Measurements from ENCODE around the gene BLNK. TPM values are rescaled to one million over a fixed set of nuclear protein-coding genes. Genes with fewer than 3 reads are reported as not detected.

BLNK gene
- total and polyA plus RNA-seq, 2 experiments from 2014 or later = 0.11 TPM; not detected in 1

GRCh38 chr10:96290368-96291133 lies 19.2 kb upstream of the BLNK start (continued):
- no peak for TF ChIP-seq REST (IDR thresholded peaks at IDR 0.05; ENCODE audit: unreplicated experiment)
- no peak for TF ChIP-seq EZH2 (IDR thresholded peaks at IDR 0.05; ENCODE audit: low read depth, unreplicated experiment)
- no peak for TF ChIP-seq ZNF331 (CRISPR knock-in tag; IDR thresholded peaks at IDR 0.05; ENCODE audit: low read depth)
- TF ChIP-seq NANOG (IDR thresholded peaks at IDR 0.05; ENCODE audit: borderline replicate concordance) = no peak
- no peak for TF ChIP-seq EZH2phosphoT487 (IDR thresholded peaks at IDR 0.05; ENCODE audit: unreplicated experiment)
- no peak for TF ChIP-seq JUNB (IDR thresholded peaks at IDR 0.05; ENCODE audit: unreplicated experiment)
- no peak for TF ChIP-seq STAT1 (IDR thresholded peaks at IDR 0.05; ENCODE audit: unreplicated experiment)
- TF ChIP-seq CREB1 (CRISPR knock-in tag; IDR thresholded peaks at IDR 0.05; ENCODE audit: low read depth) = no peak
- no peak for TF ChIP-seq ETS1 (IDR thresholded peaks at IDR 0.05)
- no peak for TF ChIP-seq POLR2AphosphoS5 (IDR thresholded peaks at IDR 0.05; ENCODE audit: low read depth)

- DNase-seq (ENCODE audit: low spot score) = no peak
- Mint-ChIP-seq H3K4me3 (no peak overlapping the region), H3K36me3 (ENCODE audit: low read depth) (no peaks in the 10 kb centered on the region)
- TF ChIP-seq EZH2 (IDR thresholded peaks at IDR 0.05; ENCODE audit: low read depth, unreplicated experiment) (no peak), ZNF331 (CRISPR knock-in tag; IDR thresholded peaks at IDR 0.05; ENCODE audit: low read depth) (no peak), ZNF114 (CRISPR knock-in tag; IDR thresholded peaks at IDR 0.05) (no peak), EZH2phosphoT487 (IDR thresholded peaks at IDR 0.05; ENCODE audit: unreplicated experiment) (no peak), STAT1 (IDR thresholded peaks at IDR 0.05; ENCODE audit: unreplicated experiment) (no peak), JUNB (IDR thresholded peaks at IDR 0.05; ENCODE audit: unreplicated experiment) (no peak), CTCF (conservative IDR thresholded peaks at IDR 0.05; ENCODE audit: low read depth in 2 of 2) (no peak), NANOG (IDR thresholded peaks at IDR 0.05; ENCODE audit: borderline replicate concordance) (no peak), REST (IDR thresholded peaks at IDR 0.05; ENCODE audit: unreplicated experiment) (no peak), ETS1 (IDR thresholded peaks at IDR 0.05) (no peak), CREB1 (CRISPR knock-in tag; IDR thresholded peaks at IDR 0.05; ENCODE audit: low read depth) (no peak)
Observed at GRCh38 chr10:96289218-96289910, 18.0 kb upstream of the BLNK start.

More at GRCh38 chr10:96289218-96289910, 18.0 kb upstream of the BLNK start:
- ATAC-seq = no peak
- Histone ChIP-seq H2AFZ (no peak overlapping the region), H3K4me2 (no peak overlapping the region), H3K9me2 (ENCODE audit: insufficient read depth) (peaks cover 5% of the 10 kb centered on the region), H3K4me3 (no peak overlapping the region), H3K79me2 (replicated peaks; ENCODE audit: insufficient read depth) (no peaks in the 10 kb centered on the region), H3K27ac (ENCODE audit: low read depth) (no peak overlapping the region), H3K4me1 (ENCODE audit: insufficient read depth) (no peaks in the 10 kb centered on the region; the same call in none of the 2 replicates), H3K36me3 (ENCODE audit: insufficient read depth) (no peaks in the 10 kb centered on the region), H4K20me1 (replicated peaks; ENCODE audit: insufficient read depth) (no peaks in the 10 kb centered on the region), H3K27me3 (ENCODE audit: insufficient read depth) (no peaks in the 10 kb centered on the region), H3F3A (replicated peaks; ENCODE audit: low read depth) (no peaks in the 10 kb centered on the region)
- H3K27ac Mint-ChIP-seq = no peak overlapping the region
- H3K4me1 Mint-ChIP-seq = peaks cover 25% of the 10 kb centered on the region
- H3K27me3 Mint-ChIP-seq (ENCODE audit: insufficient read depth, low read depth, poor library complexity) = no peaks in the 10 kb centered on the region
- H3K9me3 Mint-ChIP-seq = no peaks in the 10 kb centered on the region
